PC-3 (cell line): ENCODE data around the gene NTM. TPM values are rescaled to one million over a fixed set of nuclear protein-coding genes. Genes with fewer than 3 reads are reported as not detected.

Source experiments
- ATAC-seq: fragments of 200-7000 bp; cut with Tn5 transposase; 2 replicates; pipeline ENCODE4 v1.9.1; 2020; ENCODE audit warnings: mild to moderate bottlenecking, moderate library complexity
- BruUV-seq: library from RNA; stranded (reverse); fragments of 400-500 nt; replicated peaks from 2 replicates; lab custom pipeline; 2021; lab: Mats Ljungman, UMichigan
- CTCF ChIA-PET: fragments of 300-600 bp; sonication (Branson Sonifier 250); formaldehyde crosslinking; loops from one replicate; lab custom pipeline; 2022; ENCODE audit warnings: antibody characterized with exemption; lab: Charles Lee
- POLR2A ChIA-PET: fragments of 300-600 bp; sonication (Branson Sonifier 250); formaldehyde crosslinking; loops from one replicate; lab custom pipeline; 2022; ENCODE audit warnings: antibody characterized with exemption; ENCODE audit not compliant: unreplicated experiment; lab: Charles Lee
- DNase-seq: peaks from one replicate; pipeline ENCODE4 v3.0.0-alpha.2; 2015
- H2AFZ ChIP-seq: fragments of 300-600 bp; sonication (generic); 2 replicates; pipeline ENCODE4 v1.6.0; 2016; ENCODE audit warnings: antibody characterized with exemption, low read length
- H3F3A ChIP-seq: fragments of 300-600 bp; sonication (generic); one replicate; pipeline ENCODE4 v1.6.0; 2017; ENCODE audit warnings: antibody characterized with exemption, low read length, control low read depth, mild to moderate bottlenecking; ENCODE audit not compliant: unreplicated experiment
- H3K27ac ChIP-seq: fragments of 300-600 bp; sonication (generic); 2 replicates; pipeline ENCODE4 v1.5.1; 2016; ENCODE audit warnings: mild to moderate bottlenecking, low read length
- H3K27me3 ChIP-seq: fragments of 300-600 bp; sonication (generic); 2 replicates; pipeline ENCODE4 v1.6.1; 2016; ENCODE audit warnings: low read length, mixed read lengths
- H3K36me3 ChIP-seq: fragments of 300-600 bp; sonication (generic); 2 replicates; pipeline ENCODE4 v1.6.1; 2016; ENCODE audit warnings: low read depth, mixed run types, low read length, mixed read lengths
- H3K4me1 ChIP-seq: fragments of 300-600 bp; sonication (generic); 2 replicates; pipeline ENCODE4 v1.5.1; 2016; ENCODE audit warnings: low read length; ENCODE audit not compliant: insufficient read depth
- H3K4me2 ChIP-seq: fragments of 300-600 bp; sonication (generic); 2 replicates; pipeline ENCODE4 v1.6.0; 2016; ENCODE audit warnings: low read length
- H3K4me3 ChIP-seq: fragments of 300-600 bp; sonication (generic); 2 replicates; pipeline ENCODE4 v1.5.1; 2016; ENCODE audit warnings: mild to moderate bottlenecking, low read length, mixed read lengths
- H3K79me2 ChIP-seq: fragments of 300-600 bp; sonication (generic); 2 replicates; pipeline ENCODE4 v1.6.1; 2017; ENCODE audit warnings: low read length, mixed read lengths
- H3K9ac ChIP-seq: fragments of 300-600 bp; sonication (generic); 2 replicates; pipeline ENCODE4 v1.6.0; 2016; ENCODE audit warnings: mild to moderate bottlenecking, low read length
- H3K9me2 ChIP-seq: fragments of 300-600 bp; sonication (generic); replicated peaks from 2 replicates; pipeline ENCODE4 v1.6.1; 2016; ENCODE audit warnings: mixed run types, low read length, mixed read lengths
- H3K9me3 ChIP-seq: fragments of 300-600 bp; sonication (generic); 2 replicates; pipeline ENCODE4 v1.6.1; 2016; ENCODE audit warnings: low read length, mixed read lengths
- H4K20me1 ChIP-seq: fragments of 300-600 bp; sonication (generic); 2 replicates; pipeline ENCODE4 v1.6.1; 2016; ENCODE audit warnings: low read length, mixed read lengths
- CTCF ChIP-seq: fragments of 300-600 bp; sonication (generic); conservative IDR thresholded peaks from 2 replicates; pipeline ENCODE4 v1.5.1; 2017; ENCODE audit warnings: antibody characterized with exemption, low read depth, mild to moderate bottlenecking, low read length
- EZH2 ChIP-seq: fragments of 300-600 bp; sonication (generic); IDR thresholded peaks from one replicate; pipeline ENCODE4 v1.6.1; 2017; ENCODE audit warnings: antibody characterized with exemption, mild to moderate bottlenecking, low read length; ENCODE audit not compliant: unreplicated experiment
- EZH2phosphoT487 ChIP-seq: fragments of 300-600 bp; sonication (generic); IDR thresholded peaks from 2 replicates; pipeline ENCODE4 v1.6.1; 2018; ENCODE audit warnings: mild to moderate bottlenecking, antibody characterized with exemption, low read length, borderline replicate concordance
- intact Hi-C: fragments of 100-400 bp; cut with micrococcal nuclease; formaldehyde crosslinking; loops from 2 replicates; pipeline ENCODE4 v1.9.0; 2023
- total RNA-seq: library from RNA; depleted of rRNA; stranded (reverse); fragments of >200 nt; gene quantifications from 2 replicates; pipeline ENCODE4 v1.2.3, GENCODE V29; 2014

Gene NTM
- total RNA-seq, 1 experiment from 2014 or later = not detected

DNA sequence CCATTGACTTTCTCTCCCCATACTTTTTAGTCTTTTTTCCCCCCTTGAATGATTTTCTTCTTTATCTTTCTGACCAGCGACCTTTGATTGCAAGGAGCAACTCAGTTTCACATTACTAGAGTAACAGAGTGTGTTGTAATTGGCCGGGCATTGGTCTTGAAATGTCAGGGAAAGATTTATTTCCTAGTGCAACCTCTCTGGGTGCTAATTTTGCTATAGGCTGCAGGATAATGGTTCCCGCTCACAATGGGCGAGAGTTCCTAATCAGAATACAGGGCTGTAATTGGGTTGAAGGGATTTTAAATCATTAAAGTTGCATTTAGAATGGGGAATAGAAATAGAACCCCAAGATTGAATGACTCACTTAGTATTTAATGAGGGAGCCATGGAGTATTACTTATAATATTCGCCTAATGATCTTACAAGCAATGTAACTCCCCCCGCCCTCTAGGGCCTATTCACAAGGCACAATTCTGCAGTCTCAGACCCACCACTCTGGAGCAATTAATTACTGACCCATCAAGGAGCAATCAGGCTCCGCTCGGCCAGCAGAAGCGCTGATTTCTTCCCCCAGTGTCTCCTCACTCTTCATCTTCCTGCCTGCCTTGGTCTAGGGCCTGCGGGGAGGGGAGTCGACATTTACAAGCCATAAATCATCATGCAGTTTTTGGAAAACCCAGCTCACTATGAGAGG is 725.9 kb downstream of the NTM start:
- Histone ChIP-seq H4K20me1 (no peaks in the 10 kb centered on the region), H2AFZ (no peak overlapping the region), H3K4me1 (no peaks in the 10 kb centered on the region), H3K79me2 (no peaks in the 10 kb centered on the region), H3K9me2 (no peaks in the 10 kb centered on the region), H3K27ac (no peak overlapping the region), H3K9me3 (peaks cover 14% of the 10 kb centered on the region), H3K4me3 (no peak overlapping the region), H3K36me3 (no peaks in the 10 kb centered on the region), H3K4me2 (no peak overlapping the region), H3F3A (no peaks in the 10 kb centered on the region), H3K9ac (no peak overlapping the region), H3K27me3 (no peaks in the 10 kb centered on the region)
- POLR2A ChIA-PET = no interaction called here
- DNase-seq = no peak
- intact Hi-C loops = no loop called here
- TF ChIP-seq CTCF (no peak), EZH2 (no peak), EZH2phosphoT487 (no peak)
- CTCF ChIA-PET = no interaction called here
- no TSS peak for BruUV-seq
- ATAC-seq = no peak

DNA sequence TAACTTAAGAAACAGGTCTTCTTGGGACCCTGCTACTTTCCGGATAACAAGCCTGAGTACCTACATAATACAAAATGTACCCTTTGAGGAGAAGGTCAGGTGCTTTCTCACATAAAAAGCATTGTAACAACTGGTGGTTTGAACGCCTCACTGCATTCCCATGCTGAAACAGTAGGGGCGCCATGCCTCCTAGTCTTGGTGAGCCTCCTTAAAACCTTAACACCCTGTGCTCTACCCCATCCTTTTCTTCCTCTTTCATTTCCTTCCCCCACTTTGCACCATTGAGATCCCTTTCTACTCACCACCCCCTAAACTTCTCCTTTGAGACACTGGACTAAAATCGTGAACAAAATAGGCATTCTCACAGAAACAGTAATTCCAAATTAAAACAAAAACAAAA is 729.3 kb downstream of the NTM start:
- H3K9ac ChIP-seq = no peak overlapping the region
- BruUV-seq = no TSS peak
- H2AFZ ChIP-seq = no peak overlapping the region
- no peaks in the 10 kb centered on the region for H3K27me3 ChIP-seq
- no peaks in the 10 kb centered on the region for H3K9me2 ChIP-seq
- TF ChIP-seq EZH2phosphoT487 (no peak), CTCF (peak; percentile 49; the same call in 1 of the 2 replicates)
- H3K4me1 ChIP-seq = no peaks in the 10 kb centered on the region
- H3K36me3 ChIP-seq = no peaks in the 10 kb centered on the region
- no peak overlapping the region for H3K27ac ChIP-seq
- H3F3A ChIP-seq = no peaks in the 10 kb centered on the region
- H3K9me3 ChIP-seq = peaks cover 8% of the 10 kb centered on the region; the same call in 1 of the 2 replicates
- no peaks in the 10 kb centered on the region for H4K20me1 ChIP-seq
- no peak overlapping the region for H3K4me2 ChIP-seq
- H3K79me2 ChIP-seq = no peaks in the 10 kb centered on the region
- ATAC-seq (no peak), DNase-seq (peak; percentile 9)
- CTCF ChIA-PET = no interaction called here
- POLR2A ChIA-PET = no interaction called here
- intact Hi-C loops = no loop called here
- H3K4me3 ChIP-seq = no peak overlapping the region

GRCh38 chr11:132100583-132100982 is 730.2 kb downstream of the NTM start:
- no peaks in the 10 kb centered on the region for H3K27me3 ChIP-seq
- H3K79me2 ChIP-seq = no peaks in the 10 kb centered on the region
- ChIA-PET CTCF (no interaction called here), POLR2A (no interaction called here)
- H3K9me3 ChIP-seq = peaks cover 8% of the 10 kb centered on the region; the same call in 1 of the 2 replicates
- no peaks in the 10 kb centered on the region for H4K20me1 ChIP-seq
- no TSS peak for BruUV-seq
- H2AFZ ChIP-seq = no peak overlapping the region
- ATAC-seq (no peak), DNase-seq (no peak)
- no peak overlapping the region for H3K9ac ChIP-seq
- TF ChIP-seq CTCF (no peak), EZH2phosphoT487 (no peak), EZH2 (no peak)
- H3K9me2 ChIP-seq = no peaks in the 10 kb centered on the region
- H3K27ac ChIP-seq = no peak overlapping the region
- no peaks in the 10 kb centered on the region for H3K4me1 ChIP-seq
- no peaks in the 10 kb centered on the region for H3F3A ChIP-seq
- no peaks in the 10 kb centered on the region for H3K36me3 ChIP-seq
- intact Hi-C loops = no loop called here
- no peak overlapping the region for H3K4me3 ChIP-seq
- H3K4me2 ChIP-seq = no peak overlapping the region
